GM21723 (cell line): Measurements from ENCODE around the gene POLR3F.
"Not testable (repeated sequence)": the region's sequence is repeated elsewhere in the genome, so short reads cannot be mapped to it uniquely, and the experiment has no call there.

ENCODE experiments used
- ATAC-seq: cut with Tn5 transposase; IDR thresholded peaks from one replicate; pipeline ENCODE4 v1.9.1; 2021; ENCODE audit warnings: mild to moderate bottlenecking, moderate library complexity; ENCODE audit not compliant: unreplicated experiment

Gene POLR3F, protein sequence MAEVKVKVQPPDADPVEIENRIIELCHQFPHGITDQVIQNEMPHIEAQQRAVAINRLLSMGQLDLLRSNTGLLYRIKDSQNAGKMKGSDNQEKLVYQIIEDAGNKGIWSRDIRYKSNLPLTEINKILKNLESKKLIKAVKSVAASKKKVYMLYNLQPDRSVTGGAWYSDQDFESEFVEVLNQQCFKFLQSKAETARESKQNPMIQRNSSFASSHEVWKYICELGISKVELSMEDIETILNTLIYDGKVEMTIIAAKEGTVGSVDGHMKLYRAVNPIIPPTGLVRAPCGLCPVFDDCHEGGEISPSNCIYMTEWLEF

DNA sequence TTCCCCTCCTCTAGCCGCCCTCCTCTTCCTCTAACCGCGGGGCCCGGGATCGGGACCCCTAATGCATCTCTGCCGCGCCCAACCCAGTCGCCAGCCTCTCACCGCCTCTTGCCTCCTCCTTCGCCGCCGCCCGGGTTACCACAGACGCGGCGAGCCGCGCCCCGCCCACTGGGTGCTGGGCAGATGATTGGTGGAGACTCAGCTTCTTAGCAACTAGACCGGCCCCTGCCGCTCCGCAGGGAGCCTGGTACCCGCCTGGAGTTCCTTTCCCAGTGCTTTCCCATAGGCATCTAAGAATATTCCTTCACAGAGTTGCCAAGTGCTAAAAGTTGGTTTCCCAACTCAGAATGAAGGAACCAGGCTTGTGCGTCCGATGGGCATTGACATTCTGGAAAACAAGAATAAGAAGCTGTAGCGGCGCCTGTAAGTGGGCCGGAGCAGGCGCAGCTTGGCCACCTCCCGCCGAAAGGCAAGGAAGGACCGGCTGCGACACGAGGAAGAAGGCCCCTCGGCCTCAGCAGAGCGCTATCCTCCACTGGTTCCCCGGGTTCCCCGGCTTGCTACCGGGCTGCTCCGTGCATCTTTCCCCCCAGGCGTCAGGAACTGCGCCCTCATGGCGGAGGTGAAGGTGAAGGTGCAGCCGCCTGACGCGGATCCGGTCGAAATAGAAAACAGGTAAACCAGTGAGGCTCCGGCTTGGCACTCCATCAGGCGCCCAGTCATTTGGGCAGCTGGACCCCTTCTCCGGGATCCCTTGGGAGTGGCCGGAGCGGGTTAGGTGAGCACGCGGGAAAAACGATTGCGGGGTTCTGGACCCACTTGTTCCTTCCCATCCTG lies at the start of gene POLR3F, which contains the start of gene DZANK1:
Gene POLR3F (plus strand): TSS at position 497 of the 837 bp plus-strand sequence. CDS start 117 bp downstream, at position 614.
Gene DZANK1 (minus strand): TSS at position 137 of the 837 bp plus-strand sequence. CDS start 1,672 bp downstream, outside the sequence.
- ATAC-seq = peak; percentile 98

DNA sequence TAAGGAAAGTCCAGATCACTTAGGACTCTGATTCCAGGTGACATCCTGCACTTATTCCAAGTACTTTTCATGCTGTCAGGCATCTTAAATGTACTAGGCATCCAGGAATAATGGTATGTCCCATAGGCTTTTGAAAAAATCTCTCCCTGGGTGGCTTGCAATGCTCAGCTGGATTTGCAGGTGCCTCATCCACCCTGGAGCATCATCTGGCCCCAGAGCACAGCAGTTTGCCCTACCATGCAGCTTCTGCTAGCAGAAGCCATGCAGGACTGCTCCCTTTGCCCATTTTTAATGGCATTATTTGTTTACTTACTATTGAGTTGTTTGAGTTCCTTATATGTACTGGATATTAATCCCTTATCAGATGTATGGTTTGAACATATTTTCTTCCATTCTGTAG lies 45.6 kb upstream of the POLR3F start:
- no peak for ATAC-seq

DNA sequence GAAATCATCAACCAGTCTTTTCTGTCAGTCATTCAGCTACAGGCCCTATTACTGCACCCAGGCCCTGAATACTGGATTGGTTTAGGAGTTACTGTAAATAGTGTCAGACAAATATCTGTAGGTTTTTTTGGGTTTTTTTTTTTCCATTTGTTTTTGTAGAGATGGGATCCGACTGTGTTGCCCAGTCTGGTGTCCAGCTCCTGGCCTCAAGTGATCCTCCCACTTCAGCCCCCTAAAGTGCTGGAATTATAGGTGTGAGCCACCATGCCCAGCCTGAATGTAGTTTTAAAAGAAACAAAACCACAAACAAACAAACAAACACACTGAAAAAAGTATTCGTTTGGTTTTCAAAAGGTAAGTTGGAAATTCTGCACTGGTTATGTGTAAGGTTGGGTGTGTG lies 40.0 kb upstream of the POLR3F start:
- ATAC-seq = no peak

DNA sequence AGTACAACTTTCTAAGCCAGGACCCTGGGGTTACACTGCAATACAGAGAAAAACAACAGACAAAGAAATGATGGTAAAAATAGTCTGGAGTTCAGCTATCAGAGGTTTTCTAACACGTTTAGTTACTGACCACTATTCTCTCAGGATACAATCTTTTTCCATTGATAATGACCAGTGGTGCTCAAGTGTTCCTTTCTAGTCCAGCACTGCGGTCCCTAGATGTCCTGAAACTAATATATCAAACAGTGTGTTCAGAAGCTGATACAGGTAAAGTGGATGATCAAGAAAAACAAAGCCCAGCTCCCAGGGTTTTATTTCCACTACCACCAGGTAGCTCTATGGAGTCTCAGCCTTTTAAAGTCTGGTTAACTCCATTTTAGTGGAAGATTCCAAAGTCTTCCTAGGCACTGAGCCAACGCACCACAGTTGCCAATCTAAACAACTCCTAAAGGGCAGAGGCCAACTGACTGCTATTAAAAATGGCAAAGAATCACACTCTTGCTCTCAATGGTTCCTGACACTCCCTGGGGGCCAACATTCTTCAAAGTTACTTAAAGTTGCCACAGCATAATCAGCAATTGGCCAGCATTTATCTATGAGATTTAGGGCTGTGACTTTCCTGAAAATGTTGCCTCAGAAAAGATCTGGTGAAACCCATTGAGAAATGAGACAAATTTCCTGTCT lies 38.6 kb upstream of the POLR3F start:
- ATAC-seq = no peak

DNA sequence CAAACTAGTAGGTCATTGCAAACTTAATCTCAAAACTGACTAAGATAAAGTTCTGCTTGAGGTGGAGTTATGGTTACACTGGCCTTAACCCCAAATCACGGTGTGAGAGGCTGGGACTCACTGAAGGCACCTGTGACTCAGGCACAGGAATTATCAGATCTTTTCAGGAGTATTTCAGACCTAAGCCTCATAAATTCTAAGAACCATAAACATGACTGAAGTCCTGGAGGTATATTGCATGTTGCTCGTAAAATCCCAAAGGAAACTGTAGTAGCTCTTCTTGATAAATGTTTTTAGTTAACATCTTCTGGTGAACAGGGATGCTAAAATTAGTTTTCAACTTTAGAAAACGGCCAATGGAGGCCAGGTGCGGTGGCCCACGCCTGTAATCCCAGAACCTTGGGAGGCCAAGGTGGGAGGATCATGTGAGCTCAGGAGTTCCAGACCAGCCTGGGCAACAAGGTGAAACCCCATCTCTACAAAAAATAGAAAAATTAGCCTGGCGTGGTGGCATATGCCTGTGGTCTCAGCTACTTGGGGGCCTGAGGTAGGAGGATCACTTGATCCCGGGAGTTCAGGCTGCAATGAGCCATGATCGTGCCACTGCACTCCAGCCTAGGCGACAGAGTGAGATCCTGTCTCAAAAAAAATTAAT lies 36.9 kb upstream of the POLR3F start:
- ATAC-seq = no peak

DNA sequence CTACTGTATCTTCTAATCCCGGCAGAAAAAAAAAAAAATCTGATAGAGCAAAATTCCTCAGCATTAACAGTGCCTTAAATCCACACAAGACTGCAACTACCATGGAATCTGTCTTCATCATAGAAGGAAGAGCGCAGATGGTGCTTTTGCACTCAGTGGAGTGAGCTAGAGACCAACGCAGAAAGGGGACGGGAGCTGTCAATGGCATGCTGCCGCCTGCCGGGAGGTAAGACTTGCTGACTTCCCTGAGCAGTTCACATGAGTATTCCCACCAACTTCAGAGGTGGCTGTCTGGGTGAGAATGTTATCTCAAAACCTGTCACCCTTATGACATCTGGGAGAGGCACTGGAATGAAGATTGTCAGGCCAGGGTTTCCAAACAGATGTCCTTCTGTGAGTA lies 36.0 kb upstream of the POLR3F start:
- no peak for ATAC-seq

DNA sequence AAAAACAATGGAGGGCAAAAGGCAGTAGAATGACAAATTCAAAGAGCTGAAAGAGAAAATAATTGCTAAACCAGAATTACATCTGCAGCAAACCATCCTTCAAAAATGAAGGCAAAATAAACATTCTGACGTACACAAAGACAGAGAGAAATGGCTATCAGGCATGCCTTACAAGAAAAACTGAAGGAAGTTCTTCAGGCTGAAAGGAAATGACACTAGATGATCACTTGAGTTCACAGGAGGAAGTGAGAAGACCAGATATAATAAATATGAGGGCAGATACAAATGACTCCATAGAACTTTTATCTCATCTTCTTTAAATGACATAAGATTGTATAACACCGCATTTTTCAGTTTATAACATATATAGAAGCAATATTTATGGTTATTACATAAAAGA lies 30.3 kb upstream of the POLR3F start:
- ATAC-seq = no peak

DNA sequence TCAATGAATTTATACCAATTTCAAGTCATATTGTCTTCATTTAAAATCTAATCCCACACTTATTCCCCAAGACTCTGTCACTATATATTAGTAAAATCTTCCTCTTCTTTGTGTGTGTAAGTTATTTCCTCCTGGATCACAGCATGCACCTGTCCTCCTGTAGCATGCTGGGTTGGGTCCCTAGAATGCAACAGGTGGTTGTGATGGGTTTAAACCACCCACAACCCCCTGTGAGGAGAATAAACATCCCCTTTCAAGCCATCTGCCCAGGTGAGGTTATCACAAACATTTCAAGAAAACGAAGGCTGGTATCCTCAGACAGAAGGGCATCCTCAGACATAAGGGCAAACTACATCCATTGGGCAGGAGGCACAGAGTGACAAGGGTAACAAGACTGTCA lies 26.8 kb upstream of the POLR3F start:
- ATAC-seq = no peak

DNA sequence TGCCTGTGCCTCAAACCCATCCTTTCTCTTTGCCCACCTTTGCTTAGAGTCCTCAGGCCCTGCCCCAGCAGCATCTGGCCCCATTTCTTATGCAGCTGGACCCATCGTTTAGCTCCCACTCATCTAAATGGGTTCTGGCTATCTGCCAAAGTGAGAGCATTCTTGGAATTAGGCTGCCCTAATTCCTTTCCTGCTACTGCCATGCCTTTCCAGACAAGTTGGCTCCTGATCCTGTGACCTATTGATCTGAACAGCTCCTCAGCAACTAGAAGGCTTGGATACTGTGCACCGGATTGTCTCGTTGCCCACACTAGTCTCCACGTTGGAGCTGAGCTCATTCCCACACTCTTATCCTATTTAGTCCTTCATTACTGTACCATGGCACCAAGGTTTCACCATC lies 23.3 kb upstream of the POLR3F start:
- no peak for ATAC-seq

DNA sequence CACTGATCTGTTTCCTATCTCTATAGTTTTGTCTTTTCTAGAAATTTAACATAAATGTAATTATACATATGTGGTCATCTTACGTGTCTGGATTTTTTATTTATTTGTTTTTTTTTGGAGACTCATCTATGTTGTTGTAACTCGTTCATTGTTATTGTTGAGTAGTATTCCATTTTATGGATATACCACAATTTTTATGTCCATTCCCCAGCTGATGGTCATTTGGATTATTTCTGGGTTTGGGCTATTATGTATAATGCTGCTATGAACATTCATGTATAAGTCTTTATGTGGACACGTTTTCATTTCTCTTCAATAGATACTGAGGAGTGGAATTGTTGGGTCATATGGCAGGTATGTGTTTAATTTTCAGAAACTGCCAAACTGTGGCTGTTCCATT lies 10.6 kb upstream of the POLR3F start:
- ATAC-seq = no peak

DNA sequence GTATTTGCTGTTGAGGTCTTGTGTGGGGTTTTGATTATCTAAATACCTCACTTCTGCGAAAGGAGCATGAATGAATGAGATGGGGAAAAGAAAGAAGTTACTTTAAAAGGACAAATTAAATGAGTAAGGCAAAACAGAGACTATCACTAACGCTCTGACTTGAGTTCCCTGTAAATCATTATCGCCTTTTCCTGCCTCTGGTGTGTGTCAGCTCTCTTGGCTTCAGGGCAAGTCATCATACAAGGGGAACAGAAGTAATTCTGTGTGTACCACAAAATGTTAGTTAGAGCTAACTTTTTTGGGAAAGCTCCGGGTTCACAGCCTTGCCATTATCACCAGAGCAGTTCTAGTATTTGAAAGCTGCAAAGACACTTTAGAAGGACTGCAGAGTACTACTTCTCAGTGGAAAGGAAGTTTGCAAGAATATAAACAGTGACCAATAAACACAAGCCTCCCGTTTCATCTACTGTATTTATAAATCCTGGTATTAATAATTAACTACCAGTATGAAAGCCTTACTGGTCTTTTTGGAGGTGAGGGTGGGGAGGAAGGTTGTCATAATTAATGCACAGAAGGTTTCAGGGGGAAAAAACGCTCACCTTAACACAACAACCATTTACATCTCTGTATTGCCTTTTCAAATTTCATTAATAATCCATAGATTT lies 1.5 kb upstream of the POLR3F start:
- ATAC-seq = no peak

DNA sequence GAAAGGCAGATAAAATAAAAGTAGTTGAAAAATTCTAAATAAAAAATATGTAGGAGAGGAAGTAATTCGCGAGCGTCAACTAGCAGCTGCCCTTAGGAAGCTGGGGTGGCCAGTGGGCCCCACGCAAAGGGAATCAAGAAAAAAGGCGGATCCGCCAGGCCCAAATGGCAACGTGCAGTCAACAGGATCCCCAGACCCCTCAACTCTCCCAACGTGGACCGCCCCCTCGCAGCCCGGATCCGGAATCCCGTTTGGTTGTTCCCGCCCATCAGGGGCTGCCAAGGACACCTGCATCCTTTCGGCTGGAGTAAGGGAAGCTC lies 656 bp upstream of the POLR3F start:
- ATAC-seq = peak; percentile 38

DNA sequence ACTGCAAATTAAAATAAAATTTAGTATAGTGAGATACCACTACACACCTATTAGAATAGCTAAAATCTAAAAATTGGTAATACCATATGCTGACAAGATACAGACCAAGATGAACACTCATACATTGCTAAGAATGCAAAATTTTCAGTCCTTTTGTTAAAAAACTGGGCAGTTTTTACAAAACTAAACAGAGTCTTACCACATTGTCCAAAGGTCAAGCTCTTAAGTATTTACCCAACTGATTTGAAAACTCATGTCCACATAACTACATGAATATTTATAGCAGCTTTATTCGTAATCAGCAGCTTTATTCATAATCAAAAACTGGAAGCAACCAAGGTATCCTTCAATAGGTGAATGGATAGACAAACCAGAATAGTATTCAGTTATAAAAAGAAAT lies 10.0 kb downstream of the POLR3F start:
- ATAC-seq = no peak

DNA sequence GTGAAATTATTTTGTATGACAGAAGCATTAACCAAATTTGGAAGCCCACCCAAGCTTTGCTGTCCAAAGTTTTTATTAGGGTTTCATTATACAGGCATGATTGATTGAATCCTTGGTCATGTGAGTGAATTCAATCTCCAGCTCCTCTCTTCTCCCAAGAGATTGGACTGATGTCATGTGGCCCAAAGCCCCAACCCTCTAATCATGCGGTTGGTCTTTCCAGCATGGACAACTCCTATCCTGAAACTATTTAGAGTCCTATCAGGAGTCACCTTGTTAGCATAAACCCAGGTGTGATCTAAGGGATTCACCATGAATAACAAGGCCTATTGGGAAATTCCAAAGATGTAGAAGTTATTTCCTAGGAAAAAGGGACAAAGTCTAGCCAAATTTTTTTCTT lies 10.6 kb downstream of the POLR3F start:
- ATAC-seq = no peak

DNA sequence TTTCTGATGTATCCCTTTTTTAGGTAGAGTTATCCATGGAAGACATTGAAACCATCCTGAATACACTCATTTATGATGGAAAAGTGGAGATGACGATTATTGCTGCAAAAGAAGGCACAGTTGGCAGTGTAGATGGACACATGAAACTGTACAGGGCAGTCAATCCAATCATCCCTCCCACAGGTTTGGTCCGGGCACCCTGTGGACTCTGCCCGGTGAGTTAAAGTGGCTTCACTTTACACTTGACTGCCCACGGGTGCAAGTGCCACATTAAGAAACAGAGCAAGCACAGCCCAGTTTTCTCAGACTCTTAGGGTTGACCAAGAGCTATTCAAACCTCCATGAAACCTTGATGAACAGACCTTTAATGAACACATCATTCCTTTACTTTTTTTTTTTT lies 14.4 kb downstream of the POLR3F start:
- ATAC-seq = no peak

DNA sequence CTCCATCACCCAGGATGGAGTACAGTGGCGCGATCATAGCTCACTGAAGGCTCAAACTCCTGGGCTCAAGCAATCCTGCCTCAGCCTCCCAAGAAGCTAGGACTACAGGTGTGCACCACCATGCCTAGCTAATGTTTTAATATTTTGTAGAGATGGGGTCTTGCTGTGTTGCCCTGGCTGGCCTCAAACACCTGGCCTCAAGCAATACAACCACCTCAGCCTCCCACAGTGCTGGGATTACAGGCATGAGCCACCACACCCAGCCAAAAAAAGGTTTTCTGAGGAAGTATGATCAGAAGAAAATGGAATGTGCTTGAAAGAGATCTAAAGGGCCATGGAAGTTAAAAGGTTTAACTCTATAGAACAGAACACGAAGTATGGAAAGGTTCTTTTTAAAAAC lies 21.1 kb downstream of the POLR3F start:
- ATAC-seq = no peak

DNA sequence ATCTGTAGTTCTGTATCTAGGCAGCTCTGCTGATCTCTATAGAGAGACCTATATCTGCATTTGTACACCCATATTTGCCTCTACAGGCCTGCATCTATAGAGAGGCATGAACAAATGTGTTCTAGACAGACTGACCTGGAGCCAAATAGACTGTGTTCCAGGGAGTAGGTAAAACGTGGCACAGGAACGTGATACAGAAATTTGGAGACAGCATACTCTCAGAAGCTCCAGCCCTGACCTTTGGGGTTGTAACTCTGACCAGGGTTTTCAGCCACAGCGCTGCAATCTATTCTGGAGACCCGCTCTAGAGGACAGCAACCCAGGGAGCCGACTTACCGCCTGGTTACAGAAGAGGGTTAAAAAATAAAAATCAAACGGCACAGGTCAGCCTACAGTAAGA lies 28.9 kb downstream of the POLR3F start:
- no peak for ATAC-seq

DNA sequence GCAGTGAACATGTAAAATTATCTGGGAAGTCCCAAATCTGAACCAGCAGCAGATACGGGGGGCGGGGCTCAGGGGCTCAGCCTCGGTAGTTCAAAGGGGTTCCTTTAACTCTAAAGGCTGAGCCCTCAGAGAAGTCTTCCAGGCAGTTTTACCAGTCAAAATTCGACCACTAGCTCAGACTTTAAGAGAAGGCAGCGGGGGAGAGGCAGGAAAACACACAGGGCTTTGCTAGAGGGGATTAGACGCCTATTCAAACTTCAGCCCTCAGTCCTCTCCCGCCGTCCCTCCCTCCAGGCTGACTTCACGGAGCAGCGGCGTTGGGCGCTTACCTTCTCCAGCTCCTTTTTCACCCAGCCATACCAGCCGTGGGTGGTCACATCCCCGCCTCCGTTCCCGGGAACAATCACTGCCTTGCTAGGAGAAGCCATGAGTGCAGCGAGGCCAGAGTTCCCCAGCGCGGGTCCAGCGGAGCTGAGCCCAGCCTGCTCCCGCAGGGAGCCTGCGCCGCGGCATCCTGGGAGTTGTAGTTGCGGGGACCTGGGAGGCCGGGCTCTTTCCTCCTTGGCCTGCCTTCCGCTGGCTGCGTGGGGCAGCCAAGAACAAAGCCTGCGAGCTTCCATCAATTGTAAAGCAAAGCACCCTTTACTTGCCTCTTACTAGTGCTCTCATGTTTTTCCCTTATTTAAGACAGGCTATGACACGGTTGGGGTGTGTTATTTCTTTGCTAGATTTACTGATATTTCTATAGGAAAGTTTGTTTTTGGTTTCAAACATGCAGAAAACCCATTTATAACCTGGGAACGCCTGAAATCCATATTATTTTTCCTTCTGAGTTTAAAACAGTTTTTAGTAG lies 29.8 kb downstream of the POLR3F start, which contains the start of gene RBBP9:
Gene RBBP9 (minus strand): TSS at position 486 of the 853 bp plus-strand sequence. CDS start 58 bp downstream, at position 428.
- peak; percentile 99 for ATAC-seq

DNA sequence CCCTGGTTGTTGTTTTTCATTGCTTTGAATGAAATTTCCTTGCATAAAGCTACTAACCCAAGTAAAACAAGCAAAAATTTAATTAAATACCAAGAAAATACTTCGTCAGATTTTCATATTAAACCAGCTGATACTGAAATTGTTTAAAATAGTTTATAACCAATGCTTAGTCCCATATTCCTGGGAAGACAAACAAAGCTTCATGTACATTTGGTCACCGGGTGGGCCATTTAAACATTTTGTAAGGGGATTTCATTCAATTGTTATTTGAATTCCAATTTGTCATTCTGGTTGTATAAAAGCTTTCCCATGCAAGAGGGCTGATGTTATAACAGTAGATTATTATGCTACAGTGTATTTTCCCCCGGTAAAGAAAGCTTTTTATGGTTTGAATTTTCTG lies 30.4 kb downstream of the POLR3F start:
- no peak for ATAC-seq

DNA sequence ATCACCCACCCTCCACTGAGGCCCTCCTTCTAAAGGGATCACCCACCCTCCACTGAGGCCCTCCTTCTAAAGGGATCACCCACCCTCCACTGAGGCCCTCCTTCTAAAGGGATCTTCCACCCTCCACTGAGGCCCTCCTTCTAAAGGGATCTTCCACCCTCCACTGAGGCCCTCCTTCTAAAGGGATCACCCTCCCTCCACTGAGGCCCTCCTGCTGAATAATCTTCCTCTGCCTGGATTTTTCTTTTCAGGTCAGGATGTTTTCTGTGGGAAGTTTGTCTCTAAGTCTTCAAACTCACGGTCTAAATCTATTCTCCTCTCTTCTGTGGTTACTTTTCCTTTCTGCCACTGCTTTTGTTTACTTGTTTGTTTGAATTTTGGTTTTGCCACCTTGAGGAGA lies 34.5 kb downstream of the POLR3F start:
- not testable (repeated sequence) for ATAC-seq
